Fibroblast of lung (primary cell): ENCODE data around the gene SGSH. TPM values are rescaled to one million over a fixed set of nuclear protein-coding genes. Genes with fewer than 3 reads are reported as not detected.

Source experiments
- DNase-seq, 2 donors: peaks; one replicate each; pipeline versions ENCODE4 v3.0.0 to v3.0.0-alpha.2; 2010; ENCODE audit warnings: low read depth in 2 of 2
- H2AFZ ChIP-seq: 2 replicates; pipeline ENCODE4 v1.5.1; 2012; ENCODE audit warnings: low read length, control low read depth, inconsistent platforms
- H3K27ac ChIP-seq: 2 replicates; pipeline ENCODE4 v1.5.1; 2011; ENCODE audit warnings: low read length, control low read depth; ENCODE audit not compliant: insufficient read depth
- H3K27me3 ChIP-seq: 2 replicates; pipeline ENCODE4 v1.5.1; 2011; ENCODE audit warnings: mild to moderate bottlenecking, low read length; ENCODE audit not compliant: control insufficient read depth, insufficient read depth
- H3K36me3 ChIP-seq: 2 replicates; pipeline ENCODE4 v1.5.1; 2011; ENCODE audit warnings: low read length; ENCODE audit not compliant: control insufficient read depth, insufficient read depth
- H3K4me1 ChIP-seq: 2 replicates; pipeline ENCODE4 v1.5.1; 2011; ENCODE audit warnings: low read length; ENCODE audit not compliant: control insufficient read depth, insufficient read depth; ENCODE audit errors: extremely low read depth
- H3K4me2 ChIP-seq: 2 replicates; pipeline ENCODE4 v1.5.1; 2011; ENCODE audit warnings: low read length, control low read depth; ENCODE audit not compliant: insufficient read depth; ENCODE audit errors: extremely low read depth
- H3K4me3 ChIP-seq, 4 experiments: fragments of 200-600 bp in 1 of 4; sonication (generic) in 1 of 4; replicated peaks in 1 of 4; 2 replicates each; pipeline ENCODE4 v1.5.1; 2011 to 2016; ENCODE audit warnings: low read length in 4 of 4, low read depth in 3 of 4, mild to moderate bottlenecking in 3 of 4, control low read depth in 2 of 4, inconsistent platforms in 1 of 4, mixed read lengths in 1 of 4; ENCODE audit not compliant: insufficient read depth in 1 of 4; ENCODE audit errors: control extremely low read depth in 1 of 4
- H3K79me2 ChIP-seq: 2 replicates; pipeline ENCODE4 v1.5.1; 2012; ENCODE audit warnings: mild to moderate bottlenecking, low read length, inconsistent platforms; ENCODE audit not compliant: control insufficient read depth, insufficient read depth
- H3K9ac ChIP-seq: 2 replicates; pipeline ENCODE4 v1.5.1; 2011; ENCODE audit warnings: mild to moderate bottlenecking, low read length, control low read depth; ENCODE audit not compliant: insufficient read depth
- H3K9me3 ChIP-seq: 2 replicates; pipeline ENCODE4 v1.5.1; 2012; ENCODE audit warnings: low read depth, low read length; ENCODE audit not compliant: control insufficient read depth, insufficient read depth
- H4K20me1 ChIP-seq: 2 replicates; pipeline ENCODE4 v1.5.1; 2011; ENCODE audit warnings: low read length; ENCODE audit not compliant: control insufficient read depth, insufficient read depth; ENCODE audit errors: extremely low read depth
- EZH2 ChIP-seq: IDR thresholded peaks from 2 replicates; pipeline ENCODE4 v1.5.1; 2012; ENCODE audit warnings: low read length, control low read depth, mild to moderate bottlenecking; ENCODE audit errors: missing control alignments
- polyA plus RNA-seq, 2 donors: library from polyadenylated mRNA; depleted of rRNA in 1 of 2; stranded (reverse) in 1 of 2; unstranded in 1 of 2; fragments of >200 nt; gene quantifications; 2 replicates each; pipeline ENCODE4 v1.2.1, GENCODE V29; 2011 to 2012; ENCODE audit warnings: missing spikeins in 1 of 2
- total RNA-seq: library from RNA; depleted of rRNA; stranded (reverse); fragments of >200 nt; gene quantifications from 2 replicates; pipeline ENCODE4 v1.2.1, GENCODE V29; 2014
- TF ChIP-seq, protein P1 (sequence below), 2 donors: IDR thresholded peaks in 1 of 2; conservative IDR thresholded peaks in 1 of 2; 1 replicate in 1 of 2; 2 replicates in 1 of 2; pipeline ENCODE4 v1.5.1; 2011 to 2012; ENCODE audit warnings: low read length in 2 of 2, control low read depth in 1 of 2, inconsistent platforms in 1 of 2, low read depth in 1 of 2, mild to moderate bottlenecking in 1 of 2

Gene SGSH
- total and polyA plus RNA-seq, 2 donors (not counting 1 experiment from before 2014, with no cell fraction given): 26.9 to 57.2 TPM

DNA sequence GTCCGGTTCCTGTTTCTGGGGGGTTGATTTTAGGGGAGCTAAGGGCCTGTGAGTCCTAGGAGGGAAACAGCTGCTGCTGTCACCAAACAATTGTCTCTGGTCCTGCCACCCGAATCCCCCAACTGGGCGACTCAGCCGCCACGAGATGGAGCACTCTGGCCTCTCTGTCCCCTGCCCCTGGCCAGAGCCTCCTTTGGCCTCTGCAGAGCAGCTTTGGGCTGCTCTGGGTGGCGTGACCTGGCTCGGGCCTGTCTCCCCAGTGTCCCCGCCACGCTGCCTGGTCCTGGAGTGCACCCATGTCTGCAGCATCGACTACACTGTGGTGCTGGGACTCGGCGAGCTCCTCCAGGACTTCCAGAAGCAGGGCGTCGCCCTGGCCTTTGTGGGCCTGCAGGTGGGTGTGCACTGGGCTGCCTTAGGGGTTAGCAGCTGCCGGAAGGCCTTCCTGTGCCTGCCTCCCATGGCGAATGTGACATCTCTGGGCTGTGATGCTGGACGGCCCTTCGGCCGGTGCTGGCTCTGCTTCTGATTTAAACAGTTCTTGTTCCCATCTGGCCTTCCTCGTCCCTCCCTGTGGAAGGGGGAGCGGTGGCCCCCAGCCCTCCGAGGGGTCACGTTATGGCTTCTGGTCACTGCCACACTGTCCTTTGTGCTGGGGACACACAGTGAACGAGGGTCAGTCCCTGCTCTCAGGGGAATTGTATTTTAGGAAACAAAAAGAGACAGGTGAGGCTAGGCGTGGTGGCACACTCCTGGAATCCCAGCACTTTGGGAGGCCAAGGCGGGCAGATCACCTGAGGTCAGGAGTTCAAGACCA lies 29.0 kb upstream of the SGSH start:
- Histone ChIP-seq H3K4me2 (no peak overlapping the region), H4K20me1 (no peaks in the 10 kb centered on the region), H3K4me1 (no peaks in the 10 kb centered on the region), H3K36me3 (peaks cover 3% of the 10 kb centered on the region), H2AFZ (no peak overlapping the region), H3K4me3 (no peak overlapping the region), H3K27ac (no peak overlapping the region), H3K9ac (no peak overlapping the region), H3K27me3 (no peaks in the 10 kb centered on the region), H3K79me2 (no peaks in the 10 kb centered on the region), H3K9me3 (no peaks in the 10 kb centered on the region)
- no peak for TF ChIP-seq EZH2
- TF ChIP-seq, protein P1, sequence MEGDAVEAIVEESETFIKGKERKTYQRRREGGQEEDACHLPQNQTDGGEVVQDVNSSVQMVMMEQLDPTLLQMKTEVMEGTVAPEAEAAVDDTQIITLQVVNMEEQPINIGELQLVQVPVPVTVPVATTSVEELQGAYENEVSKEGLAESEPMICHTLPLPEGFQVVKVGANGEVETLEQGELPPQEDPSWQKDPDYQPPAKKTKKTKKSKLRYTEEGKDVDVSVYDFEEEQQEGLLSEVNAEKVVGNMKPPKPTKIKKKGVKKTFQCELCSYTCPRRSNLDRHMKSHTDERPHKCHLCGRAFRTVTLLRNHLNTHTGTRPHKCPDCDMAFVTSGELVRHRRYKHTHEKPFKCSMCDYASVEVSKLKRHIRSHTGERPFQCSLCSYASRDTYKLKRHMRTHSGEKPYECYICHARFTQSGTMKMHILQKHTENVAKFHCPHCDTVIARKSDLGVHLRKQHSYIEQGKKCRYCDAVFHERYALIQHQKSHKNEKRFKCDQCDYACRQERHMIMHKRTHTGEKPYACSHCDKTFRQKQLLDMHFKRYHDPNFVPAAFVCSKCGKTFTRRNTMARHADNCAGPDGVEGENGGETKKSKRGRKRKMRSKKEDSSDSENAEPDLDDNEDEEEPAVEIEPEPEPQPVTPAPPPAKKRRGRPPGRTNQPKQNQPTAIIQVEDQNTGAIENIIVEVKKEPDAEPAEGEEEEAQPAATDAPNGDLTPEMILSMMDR (conservative IDR thresholded peaks at IDR 0.05 in 1 of 2, IDR thresholded peaks at IDR 0.05 in 1 of 2; ENCODE audit: low read depth in 1 of 2, low read length in 2 of 2): no peak
- no peak for DNase-seq

DNA sequence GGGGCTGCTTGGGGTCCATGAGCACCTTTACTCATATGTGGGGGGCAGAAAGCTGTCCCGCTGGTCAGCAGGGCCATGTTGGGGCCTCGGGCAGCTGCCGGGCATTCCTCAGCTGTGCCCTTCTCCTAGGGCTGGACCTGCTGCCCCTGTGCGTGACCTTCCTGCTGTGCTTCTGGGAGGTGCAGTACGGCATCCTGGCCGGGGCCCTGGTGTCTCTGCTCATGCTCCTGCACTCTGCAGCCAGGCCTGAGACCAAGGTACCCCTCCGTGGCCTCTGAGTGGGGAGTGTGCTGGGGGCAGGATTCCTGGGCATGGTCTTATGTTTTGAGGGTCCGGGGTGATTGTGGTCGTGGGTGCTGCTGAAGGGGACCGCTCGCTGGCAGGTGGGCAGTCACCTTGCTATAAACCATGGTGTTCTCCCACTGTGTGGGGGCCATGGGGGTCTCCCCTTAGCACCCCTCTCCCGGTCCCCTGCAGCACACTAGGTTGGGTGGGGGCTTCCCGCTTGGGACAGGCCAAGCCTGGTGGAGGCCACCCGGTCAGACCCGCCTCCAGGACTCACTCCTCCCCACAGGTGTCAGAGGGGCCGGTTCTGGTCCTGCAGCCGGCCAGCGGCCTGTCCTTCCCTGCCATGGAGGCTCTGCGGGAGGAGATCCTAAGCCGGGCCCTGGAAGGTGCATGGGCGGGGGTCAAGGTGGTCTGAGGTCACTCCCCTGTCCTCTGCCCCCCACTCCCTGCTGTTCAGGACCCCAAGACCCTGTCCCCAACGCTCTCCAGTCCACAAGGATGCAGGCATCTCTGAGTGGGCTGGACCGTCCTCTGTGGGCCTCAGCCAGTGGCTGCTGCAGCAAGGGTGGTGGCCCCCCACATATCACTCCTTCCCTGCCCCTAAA lies 28.1 kb upstream of the SGSH start:
- no peak for DNase-seq
- Histone ChIP-seq H3K9ac (no peak overlapping the region), H3K4me1 (no peaks in the 10 kb centered on the region), H3K9me3 (no peaks in the 10 kb centered on the region), H4K20me1 (no peaks in the 10 kb centered on the region), H3K79me2 (no peaks in the 10 kb centered on the region), H3K4me3 (no peak overlapping the region), H3K27ac (no peak overlapping the region), H3K4me2 (no peak overlapping the region), H3K27me3 (no peaks in the 10 kb centered on the region), H3K36me3 (peaks cover 3% of the 10 kb centered on the region), H2AFZ (no peak overlapping the region)
- no peak for TF ChIP-seq EZH2
- TF ChIP-seq, protein P1 (conservative IDR thresholded peaks at IDR 0.05 in 1 of 2, IDR thresholded peaks at IDR 0.05 in 1 of 2; ENCODE audit: low read depth in 1 of 2, low read length in 2 of 2): no peak

DNA sequence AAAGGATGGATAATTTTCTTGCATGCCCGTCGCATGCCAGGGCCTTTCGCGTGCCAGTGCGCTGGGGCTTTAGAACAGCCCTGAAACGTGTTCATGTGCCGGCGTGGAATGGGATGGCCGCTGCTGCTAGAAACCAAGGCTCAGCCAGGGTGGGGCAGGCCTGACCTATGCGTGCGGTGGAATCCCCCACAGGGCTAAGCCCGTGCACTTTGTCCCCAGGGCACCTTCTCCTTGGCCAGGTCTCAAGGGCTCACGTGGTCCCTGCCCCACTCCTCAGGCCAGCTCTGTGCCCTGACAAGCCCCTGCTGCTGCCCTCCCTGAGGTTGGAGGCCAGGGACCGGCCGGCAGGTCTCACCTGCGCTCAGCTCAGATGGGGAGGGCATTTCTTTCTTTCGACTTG lies 27.4 kb upstream of the SGSH start:
- Histone ChIP-seq H3K9me3 (no peaks in the 10 kb centered on the region), H3K4me1 (no peaks in the 10 kb centered on the region), H3K36me3 (peaks cover 3% of the 10 kb centered on the region), H4K20me1 (no peaks in the 10 kb centered on the region), H3K4me2 (no peak overlapping the region), H3K9ac (no peak overlapping the region), H3K79me2 (no peaks in the 10 kb centered on the region), H3K27me3 (no peaks in the 10 kb centered on the region), H3K4me3 (no peak overlapping the region), H3K27ac (no peak overlapping the region), H2AFZ (no peak overlapping the region)
- no peak for TF ChIP-seq EZH2
- TF ChIP-seq, protein P1 (conservative IDR thresholded peaks at IDR 0.05 in 1 of 2, IDR thresholded peaks at IDR 0.05 in 1 of 2; ENCODE audit: low read depth in 1 of 2, low read length in 2 of 2): no peak
- no peak for DNase-seq
